ENCODE measurements around the gene RPS6KA4.

RPS6KA4 gene

DNA sequence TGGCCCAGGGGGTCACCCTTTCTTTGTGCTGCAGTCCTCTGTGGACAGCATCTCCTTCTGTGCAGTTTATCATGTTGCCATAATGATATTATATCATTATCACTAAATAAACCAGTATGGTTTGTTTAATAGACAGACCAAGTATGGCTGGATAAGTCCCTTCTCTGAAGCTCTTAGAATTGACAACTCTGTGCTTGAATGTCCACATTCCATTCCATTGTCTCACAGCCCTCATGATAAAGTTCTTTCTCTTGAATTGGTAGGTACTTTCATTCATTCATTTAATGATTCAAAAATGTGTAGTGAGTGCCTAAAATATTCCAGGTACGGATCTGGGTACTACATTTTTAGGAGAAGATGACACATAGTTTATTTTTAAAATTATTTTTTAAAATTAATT lies 7.8 kb downstream of the RPS6KA4 start:
- H3K9ac ChIP-seq (ENCODE audit: low read length), result no peak overlapping the region
- peaks cover 29% of the 10 kb centered on the region for H3K36me3 ChIP-seq (ENCODE audit: control insufficient read depth, insufficient read depth, low read length)
- H3K4me1 ChIP-seq (ENCODE audit: control insufficient read depth, insufficient read depth, low read length), result no peaks in the 10 kb centered on the region
- no peak overlapping the region for H3K27ac ChIP-seq (ENCODE audit: low read depth, low read length)
- H3K4me3 ChIP-seq (ENCODE audit: low read length), result no peak overlapping the region
- H3K27me3 ChIP-seq (ENCODE audit: control insufficient read depth, insufficient read depth, low read length), result no peaks in the 10 kb centered on the region

DNA sequence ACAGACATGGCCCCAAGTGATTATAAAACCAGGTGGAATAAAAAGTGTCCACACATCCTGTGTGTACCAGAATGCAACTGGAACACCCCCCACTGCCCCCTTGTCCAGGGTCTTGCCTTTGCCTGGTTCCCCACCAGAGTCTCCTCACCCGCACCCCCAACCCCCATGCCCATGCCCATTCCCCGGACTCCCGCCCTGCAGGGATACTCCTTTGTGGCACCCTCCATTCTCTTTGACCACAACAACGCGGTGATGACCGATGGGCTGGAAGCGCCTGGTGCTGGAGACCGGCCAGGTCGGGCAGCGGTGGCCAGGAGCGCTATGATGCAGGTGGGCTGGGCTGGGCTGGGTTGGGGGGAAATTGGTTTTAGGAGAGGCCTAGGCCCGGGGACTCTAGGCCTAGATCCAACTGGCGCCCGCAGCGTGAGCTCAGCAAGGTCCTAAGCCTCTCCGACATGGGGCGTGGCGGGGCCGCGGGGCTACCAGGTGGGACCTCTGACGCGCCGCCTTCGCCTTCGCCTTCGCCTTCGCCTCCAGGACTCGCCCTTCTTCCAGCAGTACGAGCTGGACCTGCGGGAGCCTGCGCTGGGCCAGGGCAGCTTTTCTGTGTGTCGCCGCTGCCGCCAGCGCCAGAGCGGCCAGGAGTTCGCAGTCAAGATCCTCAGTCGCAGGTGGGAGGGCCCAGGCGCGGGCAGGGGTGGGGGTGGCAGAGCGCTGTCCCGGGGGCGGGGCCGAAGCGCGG lies 9.1 kb downstream of the RPS6KA4 start:
- H3K36me3 ChIP-seq (ENCODE audit: control insufficient read depth, insufficient read depth, low read length), result peaks cover 20% of the 10 kb centered on the region
- no peaks in the 10 kb centered on the region for H3K27me3 ChIP-seq (ENCODE audit: control insufficient read depth, insufficient read depth, low read length)
- H3K4me3 ChIP-seq (ENCODE audit: low read length), result no peak overlapping the region

DNA sequence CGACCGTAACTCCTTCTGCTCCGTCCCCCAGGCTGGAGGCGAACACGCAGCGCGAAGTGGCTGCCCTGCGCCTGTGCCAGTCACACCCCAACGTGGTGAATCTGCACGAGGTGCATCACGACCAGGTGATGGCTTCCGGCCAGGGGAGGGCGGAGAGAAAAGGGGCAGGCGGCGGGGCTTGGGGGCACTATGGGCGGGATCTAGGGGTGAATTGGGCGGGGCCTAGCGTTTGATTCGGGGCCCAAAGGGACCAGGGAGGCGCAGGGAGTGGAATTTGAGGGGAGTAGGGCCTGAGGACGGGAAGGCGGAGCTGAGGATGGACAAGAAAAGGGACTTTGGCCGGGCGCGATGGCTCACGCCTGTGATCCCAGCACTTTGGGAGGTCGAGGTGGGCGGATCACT lies 9.7 kb downstream of the RPS6KA4 start:
- Histone ChIP-seq H3K27me3 (ENCODE audit: control insufficient read depth, insufficient read depth, low read length) (no peaks in the 10 kb centered on the region), H3K36me3 (ENCODE audit: control insufficient read depth, insufficient read depth, low read length) (peaks cover 18% of the 10 kb centered on the region)

More for the DNA sequence above, 9.1 kb downstream of the RPS6KA4 start:
- no peaks in the 10 kb centered on the region for H3K4me1 ChIP-seq (ENCODE audit: control insufficient read depth, insufficient read depth, low read length)
- no peak overlapping the region for H3K27ac ChIP-seq (ENCODE audit: low read depth, low read length)
- H3K9ac ChIP-seq (ENCODE audit: low read length), result no peak overlapping the region

GRCh38 chr11:64369440-64370421 lies 10.8 kb downstream of the RPS6KA4 start:
- H3K9ac ChIP-seq (ENCODE audit: low read length), result no peak overlapping the region
- H3K36me3 ChIP-seq (ENCODE audit: control insufficient read depth, insufficient read depth, low read length), result peaks cover 18% of the 10 kb centered on the region
- H3K4me1 ChIP-seq (ENCODE audit: control insufficient read depth, insufficient read depth, low read length), result no peaks in the 10 kb centered on the region
- no peaks in the 10 kb centered on the region for H3K27me3 ChIP-seq (ENCODE audit: control insufficient read depth, insufficient read depth, low read length)
- no peak overlapping the region for H3K4me3 ChIP-seq (ENCODE audit: low read length)
- no peak overlapping the region for H3K27ac ChIP-seq (ENCODE audit: low read depth, low read length)

More for the DNA sequence above, 9.7 kb downstream of the RPS6KA4 start:
- no peak overlapping the region for H3K4me3 ChIP-seq (ENCODE audit: low read length)
- no peak overlapping the region for H3K27ac ChIP-seq (ENCODE audit: low read depth, low read length)
- H3K4me1 ChIP-seq (ENCODE audit: control insufficient read depth, insufficient read depth, low read length), result no peaks in the 10 kb centered on the region
- no peak overlapping the region for H3K9ac ChIP-seq (ENCODE audit: low read length)

DNA sequence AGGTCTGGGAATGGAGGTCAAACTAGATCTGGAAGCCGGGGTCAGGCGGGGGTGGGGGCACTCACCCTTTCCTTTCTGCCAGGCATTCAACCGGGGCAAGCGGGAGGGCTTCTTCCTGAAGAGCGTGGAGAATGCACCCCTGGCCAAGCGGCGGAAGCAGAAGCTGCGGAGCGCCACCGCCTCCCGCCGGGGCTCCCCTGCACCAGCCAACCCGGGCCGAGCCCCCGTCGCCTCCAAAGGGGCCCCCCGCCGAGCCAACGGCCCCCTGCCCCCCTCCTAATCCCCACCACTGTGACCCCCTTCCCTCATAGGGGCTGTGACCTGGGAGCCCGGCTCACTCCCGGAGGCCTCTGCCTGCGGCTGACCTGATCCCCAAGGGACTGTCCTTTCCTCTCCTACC lies 12.2 kb downstream of the RPS6KA4 start:
- Histone ChIP-seq H3K4me3 (ENCODE audit: low read length) (no peak overlapping the region), H3K9ac (ENCODE audit: low read length) (no peak overlapping the region), H3K36me3 (ENCODE audit: control insufficient read depth, insufficient read depth, low read length) (peaks cover 15% of the 10 kb centered on the region), H3K4me1 (ENCODE audit: control insufficient read depth, insufficient read depth, low read length) (no peaks in the 10 kb centered on the region), H3K27ac (ENCODE audit: low read depth, low read length) (no peak overlapping the region), H3K27me3 (ENCODE audit: control insufficient read depth, insufficient read depth, low read length) (no peaks in the 10 kb centered on the region)

DNA sequence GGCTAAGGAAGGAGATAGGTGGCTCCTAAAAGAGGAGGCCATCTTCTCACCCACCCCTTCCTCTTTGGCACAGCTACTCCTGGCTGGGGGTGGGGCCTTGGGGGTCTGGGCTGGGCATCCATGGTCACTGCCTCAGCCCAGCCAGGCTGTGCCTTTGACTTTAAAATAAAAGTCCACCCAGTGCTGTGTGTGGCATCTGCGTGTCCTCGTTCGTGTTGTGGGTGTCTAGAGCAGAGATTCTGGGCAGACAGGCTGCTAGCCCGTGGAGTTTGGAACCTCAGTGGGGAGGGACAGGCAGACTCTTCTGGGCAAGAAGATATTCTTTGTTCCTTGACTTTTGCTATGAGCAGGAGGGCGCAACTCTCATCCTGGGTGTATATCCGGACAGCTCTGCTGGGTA lies 13.1 kb downstream of the RPS6KA4 start:
- no peak overlapping the region for H3K27ac ChIP-seq (ENCODE audit: low read depth, low read length)
- no peak overlapping the region for H3K9ac ChIP-seq (ENCODE audit: low read length)
- peaks cover 9% of the 10 kb centered on the region for H3K36me3 ChIP-seq (ENCODE audit: control insufficient read depth, insufficient read depth, low read length)
- H3K4me3 ChIP-seq (ENCODE audit: low read length), result no peak overlapping the region
- H3K4me1 ChIP-seq (ENCODE audit: control insufficient read depth, insufficient read depth, low read length), result no peaks in the 10 kb centered on the region
- no peaks in the 10 kb centered on the region for H3K27me3 ChIP-seq (ENCODE audit: control insufficient read depth, insufficient read depth, low read length)

DNA sequence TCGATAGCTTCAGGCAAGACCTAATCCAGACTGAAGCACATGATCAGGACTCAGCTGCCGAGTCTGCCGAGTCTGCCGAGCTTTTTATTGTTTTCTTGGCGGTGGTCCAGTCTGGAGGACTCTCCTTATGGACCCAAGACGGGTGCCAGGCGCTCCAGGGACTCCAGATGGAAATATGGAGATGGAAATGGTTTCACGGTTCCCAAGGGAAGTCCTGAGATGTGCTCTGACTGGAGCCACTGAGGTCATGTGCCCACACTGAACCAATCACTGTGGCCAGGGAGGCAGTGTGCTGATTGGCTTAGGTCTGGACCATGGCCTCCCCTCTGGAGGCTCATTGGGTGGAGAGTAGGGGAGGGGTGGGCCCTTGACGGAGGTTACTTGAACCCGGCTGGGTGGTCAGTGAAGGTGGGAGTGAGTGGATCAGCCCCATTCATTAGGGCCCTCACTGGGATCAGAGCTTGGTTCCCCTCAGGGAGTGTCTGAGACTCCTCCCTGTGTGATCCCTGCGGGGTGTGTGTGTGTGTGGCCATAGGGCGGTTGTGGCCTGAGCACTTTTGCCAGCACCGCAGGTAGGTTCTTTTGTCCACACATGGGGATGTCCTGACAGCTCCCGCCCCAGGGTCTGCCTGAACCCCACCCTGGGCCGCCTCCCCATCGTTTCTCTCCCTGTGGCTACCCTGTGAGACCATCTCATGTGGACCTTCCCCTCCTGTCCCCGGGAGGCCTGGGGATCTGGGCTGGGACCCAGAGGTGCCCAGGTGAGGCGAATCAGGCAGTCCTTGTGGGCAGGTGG lies 14.0 kb downstream of the RPS6KA4 start:
- no peak overlapping the region for H3K27ac ChIP-seq (ENCODE audit: low read depth, low read length)
- peaks cover 3% of the 10 kb centered on the region for H3K36me3 ChIP-seq (ENCODE audit: control insufficient read depth, insufficient read depth, low read length)
- H3K9ac ChIP-seq (ENCODE audit: low read length), result no peak overlapping the region
- no peak overlapping the region for H3K4me3 ChIP-seq (ENCODE audit: low read length)
- no peaks in the 10 kb centered on the region for H3K4me1 ChIP-seq (ENCODE audit: control insufficient read depth, insufficient read depth, low read length)
- no peaks in the 10 kb centered on the region for H3K27me3 ChIP-seq (ENCODE audit: control insufficient read depth, insufficient read depth, low read length)

GRCh38 chr11:64373598-64373974 lies 14.6 kb downstream of the RPS6KA4 start:
- Histone ChIP-seq H3K9ac (ENCODE audit: low read length) (no peak overlapping the region), H3K27me3 (ENCODE audit: control insufficient read depth, insufficient read depth, low read length) (no peaks in the 10 kb centered on the region), H3K4me3 (ENCODE audit: low read length) (no peak overlapping the region), H3K4me1 (ENCODE audit: control insufficient read depth, insufficient read depth, low read length) (peaks cover under 1% of the 10 kb centered on the region), H3K36me3 (ENCODE audit: control insufficient read depth, insufficient read depth, low read length) (peaks cover 3% of the 10 kb centered on the region), H3K27ac (ENCODE audit: low read depth, low read length) (no peak overlapping the region)

- H3K36me3 ChIP-seq (ENCODE audit: control insufficient read depth, insufficient read depth, low read length), result no peaks in the 10 kb centered on the region
- H3K9ac ChIP-seq (ENCODE audit: low read length), result no peak overlapping the region
- H3K4me1 ChIP-seq (ENCODE audit: control insufficient read depth, insufficient read depth, low read length), result peaks cover 2% of the 10 kb centered on the region
- no peak overlapping the region for H3K4me3 ChIP-seq (ENCODE audit: low read length)
- no peak overlapping the region for H3K27ac ChIP-seq (ENCODE audit: low read depth, low read length)
- no peaks in the 10 kb centered on the region for H3K27me3 ChIP-seq (ENCODE audit: control insufficient read depth, insufficient read depth, low read length)
These were observed 17.1 kb downstream of the RPS6KA4 start for GRCh38 chr11:64376071-64376470.

- Histone ChIP-seq H3K27ac (ENCODE audit: low read depth, low read length) (no peak overlapping the region), H3K4me1 (ENCODE audit: control insufficient read depth, insufficient read depth, low read length) (peaks cover 2% of the 10 kb centered on the region), H3K27me3 (ENCODE audit: control insufficient read depth, insufficient read depth, low read length) (no peaks in the 10 kb centered on the region), H3K9ac (ENCODE audit: low read length) (no peak overlapping the region), H3K36me3 (ENCODE audit: control insufficient read depth, insufficient read depth, low read length) (no peaks in the 10 kb centered on the region), H3K4me3 (ENCODE audit: low read length) (no peak overlapping the region)
These were observed 19.4 kb downstream of the RPS6KA4 start for GRCh38 chr11:64378335-64378880.

GRCh38 chr11:64379160-64379559 lies 20.2 kb downstream of the RPS6KA4 start:
- no peaks in the 10 kb centered on the region for H3K27me3 ChIP-seq (ENCODE audit: control insufficient read depth, insufficient read depth, low read length)
- no peak overlapping the region for H3K27ac ChIP-seq (ENCODE audit: low read depth, low read length)
- no peaks in the 10 kb centered on the region for H3K36me3 ChIP-seq (ENCODE audit: control insufficient read depth, insufficient read depth, low read length)
- no peak overlapping the region for H3K4me3 ChIP-seq (ENCODE audit: low read length)
- H3K4me1 ChIP-seq (ENCODE audit: control insufficient read depth, insufficient read depth, low read length), result peaks cover 2% of the 10 kb centered on the region
- no peak overlapping the region for H3K9ac ChIP-seq (ENCODE audit: low read length)
